ELF-1 (cell line): ENCODE data around the gene SNX20.

Experiments used
- DNase-seq: peaks from one replicate; pipeline ENCODE4 v3.0.0-alpha.2; 2016; ENCODE audit warnings: low read depth, low spot score

Gene SNX20

DNA sequence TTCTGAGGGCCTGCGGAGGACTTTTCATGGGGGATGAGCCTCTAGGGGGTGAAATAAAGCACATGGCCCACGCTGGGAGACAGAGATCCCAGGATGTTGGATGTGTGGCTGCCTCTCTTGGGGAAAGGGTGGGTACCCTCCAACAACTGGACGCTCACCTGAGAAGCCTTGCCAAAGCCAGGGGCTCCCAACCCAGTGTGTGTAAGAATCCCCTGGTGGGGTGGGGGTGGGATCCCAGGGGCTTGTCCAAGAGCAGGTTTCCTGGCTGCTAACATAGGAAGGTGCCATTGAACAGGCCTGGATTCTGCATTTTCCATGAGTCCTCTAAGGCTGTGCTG, 587 bp downstream of the SNX20 start:
- no peak for DNase-seq

DNA sequence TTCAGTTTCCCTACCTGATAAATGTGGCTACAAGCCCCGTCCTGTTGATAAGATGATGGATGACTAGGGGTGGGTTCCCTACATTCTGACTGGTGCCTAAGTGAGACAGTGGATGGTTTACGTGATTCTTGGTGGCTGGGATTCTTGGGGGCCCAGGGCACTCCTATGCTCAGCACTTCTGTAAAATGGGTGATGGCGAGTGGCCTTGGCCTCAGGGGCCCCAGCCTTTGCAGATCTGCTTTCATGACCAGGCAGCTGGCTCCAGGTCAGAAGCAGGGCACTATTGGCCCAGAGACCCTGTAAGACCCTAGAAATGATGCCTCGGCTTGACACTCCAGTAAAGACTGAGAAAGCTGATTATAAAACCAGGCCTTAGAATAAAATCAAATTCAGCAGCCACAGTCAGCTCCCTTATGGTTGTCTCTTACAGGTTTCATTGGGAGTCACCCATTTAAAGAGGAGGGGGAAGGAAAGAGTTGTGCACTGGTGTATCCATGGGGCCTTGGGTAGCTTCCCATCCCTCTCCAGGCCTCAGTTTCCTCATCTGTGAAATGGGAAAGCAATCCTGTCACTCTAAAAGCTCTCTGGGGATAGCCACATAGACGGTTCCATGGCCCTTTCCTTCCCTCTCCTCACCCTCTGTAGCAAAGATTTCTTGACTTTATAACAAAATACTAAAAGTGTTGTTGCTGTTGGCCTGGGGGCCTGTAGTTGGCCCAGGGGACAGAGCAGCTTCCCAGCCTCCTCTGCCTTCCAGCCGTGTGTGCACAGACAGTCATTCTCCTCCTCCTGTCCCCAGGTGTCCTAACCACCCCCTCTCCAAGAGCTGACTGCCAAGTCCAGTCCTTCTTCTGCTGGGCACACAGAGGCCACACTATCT, 1.2 kb downstream of the SNX20 start:
- DNase-seq = no peak

DNA sequence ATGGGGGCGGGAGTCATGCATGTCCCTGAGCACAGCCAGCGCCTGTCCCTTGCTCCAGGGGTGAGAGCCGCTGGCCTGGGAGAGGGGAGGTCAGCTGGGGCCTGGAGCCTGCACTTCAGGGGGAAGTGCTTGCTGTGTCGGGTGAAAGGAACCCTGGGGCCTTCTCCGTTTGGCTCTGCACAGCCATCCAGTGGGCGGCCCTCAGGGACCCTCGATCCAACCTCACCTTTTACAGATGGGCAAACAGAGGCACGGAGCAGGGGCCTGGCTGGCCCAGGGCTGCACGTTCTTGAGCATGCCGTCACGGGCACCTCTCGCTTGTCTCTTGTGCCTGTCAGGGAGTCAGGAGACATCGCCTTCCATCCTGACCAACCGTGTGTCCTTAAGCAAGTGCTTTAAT, 1.8 kb downstream of the SNX20 start:
- no peak for DNase-seq

DNA sequence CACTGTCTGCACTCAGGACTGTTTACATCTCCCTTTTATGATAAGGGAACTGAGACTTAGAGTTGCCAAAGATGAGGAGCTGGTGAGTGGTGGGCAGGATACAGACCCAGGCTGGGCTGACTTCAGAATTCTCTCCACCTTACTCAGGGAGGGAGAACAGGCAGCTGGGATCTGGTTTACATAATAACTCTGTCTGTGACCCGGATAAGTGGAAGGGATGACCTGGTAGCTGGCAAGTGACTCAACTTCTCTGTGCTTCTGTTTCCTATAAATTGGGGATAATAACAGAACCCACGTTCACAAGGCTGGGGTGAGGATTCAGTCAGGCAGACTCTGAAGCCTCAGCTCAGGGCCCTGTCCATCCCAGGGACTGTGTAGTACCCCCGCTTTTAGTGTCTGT, 2.6 kb downstream of the SNX20 start:
- DNase-seq = no peak

DNA sequence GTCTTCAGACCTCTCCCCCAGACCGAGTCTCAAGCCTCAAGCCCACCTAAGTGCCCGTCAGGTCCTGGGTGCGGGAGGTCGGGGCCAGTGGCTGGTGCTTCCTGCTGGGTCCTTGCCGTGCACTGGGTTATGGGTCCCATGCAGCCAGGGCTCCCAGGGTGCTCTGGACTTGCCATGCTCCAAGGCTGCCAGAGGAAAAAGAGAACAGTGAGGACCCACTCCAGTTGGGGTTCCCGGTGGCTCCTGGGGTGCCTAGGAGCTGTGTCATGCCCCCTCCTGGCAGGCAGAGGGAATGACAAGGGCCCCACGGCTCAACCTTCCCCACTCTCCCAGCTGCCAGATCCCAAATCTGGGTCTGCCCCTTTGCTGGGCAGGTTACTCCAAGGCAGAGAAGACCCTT, 3.8 kb downstream of the SNX20 start:
- DNase-seq = no peak

DNA sequence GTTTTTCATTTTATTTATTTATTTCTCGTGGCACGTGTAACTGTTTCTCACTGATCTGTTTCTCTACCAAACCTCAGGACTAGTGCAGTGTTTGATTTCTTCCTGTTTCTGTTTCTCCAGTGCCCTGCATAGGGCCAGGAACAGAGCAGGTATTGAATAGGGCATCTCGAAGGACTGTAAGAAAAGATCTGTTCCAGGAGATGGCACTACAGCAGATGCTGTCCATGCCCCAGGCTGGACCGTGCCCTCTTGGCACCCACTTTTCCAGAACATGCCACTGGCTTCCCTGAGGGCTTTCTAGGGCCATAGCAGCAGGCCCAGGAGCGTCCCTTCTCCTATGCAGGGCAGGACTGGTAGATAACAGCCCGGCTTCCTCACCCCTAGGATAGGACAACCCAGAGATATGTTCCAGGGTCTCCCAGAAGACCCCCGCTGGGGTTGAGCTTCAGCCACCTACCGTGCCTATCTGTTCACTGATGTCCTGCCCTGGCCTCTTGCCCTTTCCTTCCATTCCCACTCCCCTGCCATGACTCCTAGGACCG, 4.4 kb downstream of the SNX20 start:
- DNase-seq = no peak

DNA sequence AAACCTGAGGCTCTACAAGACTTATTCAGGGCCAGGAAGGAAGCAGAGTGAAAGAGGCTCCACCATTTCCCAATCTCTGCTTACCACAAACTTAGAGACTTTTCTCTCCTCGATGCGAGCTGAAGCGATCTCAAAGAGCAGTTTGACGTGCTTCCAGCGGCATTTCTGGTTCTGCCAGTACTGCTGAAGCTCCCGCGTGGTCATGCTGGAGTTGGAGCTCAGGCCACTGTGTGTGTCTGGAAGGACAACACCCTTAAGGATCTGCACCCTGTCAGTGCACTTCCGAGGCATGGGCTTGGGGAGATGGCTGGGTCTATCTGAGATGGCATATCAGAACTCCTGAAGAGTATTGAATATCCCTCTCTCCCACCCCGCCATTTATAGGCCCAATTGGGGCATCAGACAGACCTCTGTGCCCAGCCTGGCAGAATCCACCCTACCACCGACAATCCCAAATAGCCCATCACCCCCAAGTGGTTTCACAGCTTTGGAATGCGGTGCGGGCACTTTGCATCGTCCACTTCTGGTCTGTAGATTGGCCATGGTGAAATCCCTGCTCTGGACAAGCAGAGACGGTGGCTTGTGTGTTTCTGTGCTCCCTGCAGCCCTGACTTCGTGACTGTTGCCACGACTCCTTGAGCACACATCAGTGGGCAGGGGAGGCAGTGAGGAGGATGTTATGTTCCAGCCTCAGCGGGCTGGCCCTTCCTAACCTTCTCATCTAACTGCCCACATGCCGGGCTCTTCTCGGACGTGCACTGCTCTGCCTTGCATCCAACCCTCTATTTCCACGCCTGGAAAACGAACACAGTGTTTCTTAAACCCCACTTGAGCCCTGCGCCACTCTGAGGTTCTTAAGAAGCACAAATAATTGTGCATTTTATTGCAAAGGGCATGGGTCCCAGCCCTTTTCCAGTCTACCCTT, 5.2 kb downstream of the SNX20 start:
- DNase-seq = no peak

DNA sequence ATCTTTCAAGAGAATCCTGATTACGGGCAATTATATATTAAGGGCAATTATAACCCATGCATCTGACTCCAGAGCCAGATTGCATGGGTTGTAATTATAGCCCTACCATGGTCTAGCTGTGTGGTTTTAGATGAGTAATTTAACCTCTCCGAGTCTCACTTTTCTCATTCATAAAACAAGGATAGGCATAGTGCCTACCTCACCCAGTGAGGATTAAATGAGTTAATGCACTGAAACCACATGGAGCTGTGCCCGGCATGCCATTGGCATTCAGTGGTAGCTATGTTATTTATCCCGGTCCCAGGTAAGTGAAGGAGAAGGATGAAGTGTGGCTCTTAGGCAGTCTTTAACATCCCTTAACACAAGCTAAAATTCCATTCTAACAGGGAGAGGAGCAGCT, 6.3 kb downstream of the SNX20 start:
- DNase-seq = no peak

DNA sequence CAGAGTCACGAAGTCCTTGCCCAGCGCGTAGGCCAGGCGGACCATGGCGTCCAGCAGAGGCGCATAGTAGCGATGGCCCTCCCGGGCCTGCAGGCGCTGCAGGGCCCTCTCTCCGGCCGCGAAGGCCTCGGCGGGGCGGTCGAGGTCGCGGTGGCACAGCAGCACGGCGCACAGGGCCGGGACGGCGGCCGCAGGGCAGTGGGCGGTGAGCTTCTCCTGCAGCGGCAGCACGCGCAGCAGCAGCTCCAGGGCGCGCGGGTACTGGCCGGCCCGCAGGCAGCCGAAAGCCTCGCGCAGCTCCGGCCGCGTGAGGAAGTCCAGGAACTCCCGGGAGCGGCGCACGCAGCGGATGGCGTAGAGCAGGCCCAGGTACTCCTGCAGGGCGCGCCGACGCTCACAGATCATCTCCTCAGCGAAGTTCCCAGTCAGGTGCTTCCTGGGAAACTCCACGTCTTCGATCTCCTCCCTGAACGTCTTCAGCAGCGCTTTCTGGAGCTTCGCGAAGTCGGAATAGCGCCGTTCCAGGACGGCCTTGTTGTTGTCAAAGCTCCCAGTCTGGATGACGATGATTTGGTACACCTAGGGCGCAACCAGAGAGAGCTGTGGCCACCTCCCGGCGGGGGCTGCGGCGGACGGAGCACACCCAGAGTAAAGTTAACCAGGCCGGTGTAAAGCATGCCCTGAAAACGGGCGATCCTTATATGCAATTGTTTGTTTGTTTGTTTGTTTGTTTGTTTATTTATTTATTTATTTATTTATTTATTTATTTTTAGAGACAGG, 7.4 kb downstream of the SNX20 start:
- peak; percentile 69 for DNase-seq

DNA sequence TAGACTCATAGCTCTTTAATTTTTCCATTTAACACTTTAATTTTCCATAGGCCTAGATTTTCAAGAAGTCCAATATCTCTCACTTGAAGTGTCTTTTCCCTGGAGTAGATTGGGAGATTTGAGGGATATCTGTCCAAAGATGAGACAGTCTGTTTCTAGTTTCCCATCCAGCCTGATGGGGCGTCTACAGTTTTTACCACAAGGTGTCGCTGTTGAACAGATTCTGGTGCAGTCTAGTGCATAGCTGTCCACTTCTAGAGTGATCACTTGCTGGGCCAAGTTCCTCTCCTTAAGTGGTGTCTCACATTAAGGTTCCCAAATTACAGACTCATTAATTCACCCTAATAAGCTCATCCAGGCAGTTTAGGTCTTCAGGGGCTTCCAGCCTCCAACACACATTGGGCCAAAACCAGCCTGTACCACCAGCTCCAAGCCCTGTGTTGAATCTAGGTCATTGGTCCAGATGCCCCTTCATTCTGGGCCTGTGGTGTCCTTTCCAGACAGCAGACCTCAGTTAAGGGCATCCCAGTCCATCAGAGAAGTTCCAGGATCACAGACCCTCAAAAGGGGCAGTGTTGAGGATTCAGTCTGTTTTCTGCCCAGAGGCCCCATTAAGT, 9.4 kb downstream of the SNX20 start:
- DNase-seq = peak; percentile 49

DNA sequence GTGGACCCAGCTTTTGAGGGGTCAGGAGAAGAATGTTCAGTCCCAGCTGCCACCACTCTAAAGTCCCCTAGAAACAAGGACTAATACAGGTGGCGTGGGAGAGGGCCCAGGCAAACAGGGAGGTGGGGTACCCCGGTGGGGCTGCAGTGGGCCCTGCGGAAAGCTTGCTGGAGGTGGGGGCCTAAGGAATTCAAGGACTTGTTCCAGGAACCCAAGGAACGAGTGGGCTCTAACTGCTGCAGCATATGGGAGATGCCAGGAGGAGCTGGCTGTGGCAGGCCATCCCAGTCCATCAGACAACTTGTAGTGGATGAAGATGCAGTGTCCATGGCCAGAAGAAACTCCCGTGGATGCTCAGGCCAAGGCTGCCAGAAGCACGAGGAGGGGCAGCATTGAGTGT, 10.6 kb downstream of the SNX20 start:
- DNase-seq = no peak

DNA sequence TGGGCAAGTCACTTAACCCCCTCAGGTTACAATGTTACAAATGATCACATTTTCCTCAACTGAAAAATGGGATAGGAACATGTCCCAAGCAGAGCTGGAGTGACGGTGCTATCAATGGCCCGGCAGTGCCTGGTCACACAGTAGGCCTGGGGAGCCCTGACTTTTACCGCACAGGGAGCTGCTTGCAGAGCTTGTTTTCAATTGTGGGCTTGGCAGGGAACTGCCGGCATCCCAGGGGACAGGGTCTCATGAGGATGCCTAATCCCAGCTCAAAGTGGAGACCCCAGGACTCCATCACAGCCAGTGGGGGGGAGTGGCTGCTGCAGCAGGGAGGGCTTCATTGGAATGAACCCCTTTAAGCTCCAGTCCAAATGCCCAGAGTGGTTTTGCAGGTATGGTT, 11.4 kb downstream of the SNX20 start:
- no peak for DNase-seq

DNA sequence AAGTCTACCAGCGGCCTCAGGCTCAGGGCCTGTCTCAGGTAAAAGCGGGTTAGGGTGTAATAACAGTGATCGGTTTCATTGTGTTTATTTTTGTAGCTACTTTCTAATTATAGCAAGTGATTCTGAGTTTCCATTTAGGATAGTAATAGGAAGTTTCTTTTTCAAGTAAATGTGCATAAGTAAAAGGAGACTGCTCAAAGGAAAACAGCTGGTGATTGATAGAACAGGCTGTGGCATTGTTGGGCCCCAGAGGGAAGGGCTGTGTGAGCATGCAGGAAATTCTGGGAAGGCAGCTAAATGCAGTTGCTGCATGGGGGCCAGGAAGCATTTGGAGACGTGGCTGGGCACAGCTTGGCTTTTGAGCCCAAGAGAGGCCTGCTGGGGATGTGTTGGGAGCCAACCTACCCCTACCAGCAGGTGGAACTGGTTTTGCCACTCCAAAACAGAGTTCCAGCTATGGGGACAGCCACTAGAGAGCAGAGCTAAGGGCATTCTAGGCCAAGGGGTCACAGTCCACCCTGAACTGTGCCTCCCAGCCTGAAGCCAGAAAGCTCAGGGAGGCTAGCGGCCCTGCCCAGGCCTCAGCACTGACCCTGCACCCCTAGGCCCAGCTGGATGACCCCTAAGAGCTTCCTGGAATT, 12.6 kb downstream of the SNX20 start:
- peak; percentile 72 for DNase-seq

DNA sequence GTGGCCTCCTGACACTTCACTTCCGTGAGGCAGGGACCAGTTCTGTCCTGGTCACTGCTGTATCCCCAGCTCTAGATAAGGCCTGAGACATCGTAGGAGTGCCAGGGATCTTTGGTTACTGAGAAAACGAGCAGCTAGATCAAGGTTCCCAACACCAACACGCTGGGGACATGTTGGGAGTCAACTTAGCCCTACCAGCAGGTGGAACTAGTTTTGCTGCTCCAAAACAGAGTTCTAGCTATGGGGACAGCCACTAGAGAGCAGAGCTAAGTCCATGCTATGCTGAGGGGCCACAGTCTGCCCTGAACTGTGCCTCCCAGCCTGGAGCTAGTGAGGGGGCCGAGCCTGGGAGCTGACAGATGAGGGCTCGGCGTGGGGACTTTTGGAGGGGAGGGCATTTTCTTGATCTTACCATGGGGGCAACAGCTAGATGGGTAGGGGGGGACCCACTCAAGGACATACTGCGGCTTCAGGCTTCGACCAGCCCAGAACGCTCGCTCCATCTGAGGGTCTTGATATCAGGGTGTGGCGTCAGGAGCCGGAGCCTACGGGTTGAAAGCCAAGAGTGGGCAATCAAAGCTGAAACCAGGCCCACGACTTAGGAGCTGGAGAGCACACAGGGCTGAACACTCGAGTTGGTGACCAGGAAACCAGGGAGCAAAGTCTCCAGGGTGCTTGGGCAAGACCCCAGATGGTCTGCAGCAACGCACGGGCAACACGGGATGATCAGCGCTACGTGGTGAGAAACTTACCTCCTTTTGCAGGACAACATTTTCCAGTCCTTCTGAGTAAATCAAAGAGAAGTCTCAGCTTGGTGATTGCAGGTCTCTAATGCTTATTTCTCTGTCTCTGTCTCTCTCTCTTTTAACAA, 13.4 kb downstream of the SNX20 start:
- no peak for DNase-seq

DNA sequence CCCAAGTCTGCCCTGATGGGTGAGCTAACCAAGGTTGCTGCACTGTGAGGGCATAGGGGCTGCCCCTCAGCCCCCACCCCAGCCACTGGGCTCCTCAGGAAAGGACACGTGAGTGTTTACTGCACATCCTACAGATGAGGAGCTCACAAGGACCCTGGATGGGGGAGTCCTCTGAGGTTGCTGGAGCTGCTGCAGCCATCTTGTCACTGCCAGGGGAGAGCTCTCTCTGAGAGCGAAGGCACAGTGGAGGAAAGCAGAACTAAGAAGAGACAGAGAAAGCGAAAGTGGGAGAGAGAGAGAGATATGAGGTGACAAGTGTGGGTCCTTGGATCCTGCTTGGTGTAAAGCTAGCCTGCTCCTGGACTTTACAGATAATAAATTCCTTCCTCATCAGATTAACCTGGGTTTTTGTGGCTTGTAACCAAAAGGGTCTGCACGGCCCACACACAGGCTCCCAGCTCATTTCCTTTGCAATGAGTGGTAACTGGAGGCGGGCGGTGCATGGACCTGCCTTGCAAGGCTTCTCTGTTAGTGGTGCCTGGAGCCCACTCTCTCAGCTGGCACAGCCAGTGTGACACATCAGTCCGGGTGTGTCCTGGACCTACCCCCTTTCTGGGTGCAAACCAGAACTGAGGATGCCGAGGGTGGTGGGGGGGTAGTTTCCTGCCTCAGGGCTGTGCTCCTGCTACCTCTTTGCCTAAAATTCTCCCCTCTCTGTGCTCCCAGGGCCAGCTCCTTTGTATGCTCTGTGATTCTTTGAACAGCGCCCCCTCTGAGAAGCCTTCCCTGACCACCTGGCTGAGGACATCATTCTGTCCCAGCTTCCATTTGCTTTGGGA, 14.2 kb downstream of the SNX20 start:
- DNase-seq = no peak

DNA sequence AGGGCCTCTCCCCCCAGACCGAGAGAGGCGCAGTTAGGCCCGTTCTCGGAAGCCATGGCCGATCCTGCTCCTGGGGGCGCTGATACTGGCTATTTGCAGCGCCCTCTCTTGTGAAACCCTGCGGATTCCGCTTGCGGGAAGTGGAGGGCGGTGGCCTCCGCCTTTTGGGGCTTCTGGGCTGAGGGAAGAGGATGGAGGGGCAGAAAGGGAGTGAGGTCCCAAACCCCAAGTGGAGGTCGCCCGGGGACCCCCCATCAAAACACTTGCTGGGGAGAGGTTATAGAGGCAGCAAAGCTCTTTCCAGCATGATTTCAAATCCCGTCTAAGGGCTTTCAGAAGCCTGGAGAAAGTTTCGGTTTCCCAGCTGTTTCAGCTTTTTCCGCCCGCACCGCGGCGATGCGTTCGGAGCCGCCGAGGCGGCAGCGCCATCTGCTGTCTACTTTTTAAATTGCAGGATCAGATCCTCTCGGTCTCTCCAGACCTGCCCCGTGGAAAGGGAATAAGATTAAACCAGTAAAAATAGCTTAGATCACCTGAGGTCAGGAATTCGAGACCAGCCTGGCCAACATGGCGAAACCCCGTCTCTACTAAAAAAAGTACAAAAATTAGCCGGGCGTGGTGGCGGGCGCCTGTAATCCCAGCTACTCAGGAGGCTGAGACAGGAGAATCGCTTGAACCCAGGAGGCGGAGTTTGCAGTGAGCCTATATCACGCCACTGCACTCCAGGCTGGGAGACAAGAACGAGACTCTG, 15.8 kb downstream of the SNX20 start:
- peak; percentile 87 for DNase-seq

DNA sequence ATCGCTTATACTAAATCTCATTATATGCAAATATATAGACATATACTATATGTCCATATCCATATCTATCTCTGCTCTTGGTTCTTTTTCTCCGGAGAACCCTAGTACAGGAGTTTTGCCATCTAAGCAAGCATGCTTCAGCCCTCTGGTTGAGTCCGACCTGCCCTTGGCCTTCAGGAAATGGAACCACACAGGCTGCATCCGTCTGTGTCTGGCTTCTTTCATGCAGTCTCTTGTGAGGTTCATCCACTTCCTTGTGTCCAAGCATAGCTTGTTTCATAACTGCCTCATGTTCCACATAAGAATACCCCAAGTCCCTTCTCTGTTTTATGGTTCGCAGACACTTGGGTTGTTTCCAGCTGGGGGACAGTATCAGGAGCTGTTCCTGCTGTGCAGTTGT, 16.8 kb downstream of the SNX20 start:
- no peak for DNase-seq

DNA sequence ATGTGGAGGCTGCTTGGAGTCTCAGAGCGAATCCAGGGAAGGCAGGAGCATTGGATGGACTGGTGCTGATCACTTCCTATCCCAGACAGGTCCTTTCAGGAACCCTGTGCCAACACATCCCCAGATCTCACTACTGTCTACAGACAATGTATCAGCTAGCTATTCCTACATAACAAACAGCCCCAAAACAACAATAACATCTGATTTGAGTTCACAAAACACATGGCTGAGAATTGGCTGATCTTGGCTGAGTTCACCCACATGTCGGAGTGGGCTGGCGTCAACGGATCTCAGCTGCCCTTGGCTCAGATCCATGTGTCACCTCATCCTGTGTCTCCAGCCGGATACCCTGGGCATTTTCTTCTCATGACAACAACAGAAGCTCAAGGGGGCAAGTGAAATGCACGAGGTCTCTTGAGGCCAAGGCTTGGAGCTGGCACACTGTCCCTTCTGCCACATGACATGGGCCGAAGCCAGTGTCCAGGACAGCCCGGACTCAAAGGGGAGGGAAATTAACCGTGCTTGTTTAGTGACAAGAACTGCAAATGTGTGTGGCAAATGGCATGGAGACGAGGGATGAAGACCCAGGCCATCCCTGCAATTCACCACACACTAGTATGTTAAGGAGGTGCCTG, 18.7 kb downstream of the SNX20 start:
- DNase-seq = no peak
